Calu3 (cell line): ENCODE measurements around the gene ACAP3. TPM values are rescaled to one million over a fixed set of nuclear protein-coding genes. Genes with fewer than 3 reads are reported as not detected.

Source experiments
- BruUV-seq: library from RNA; stranded (reverse); fragments of 400-500 nt; replicated peaks from 2 replicates; lab custom pipeline; 2021; lab: Mats Ljungman, UMichigan
- CTCF ChIA-PET: fragments of 300-600 bp; sonication (Branson Sonifier 250); formaldehyde crosslinking; loops from one replicate; lab custom pipeline; 2022; ENCODE audit warnings: antibody characterized with exemption; lab: Charles Lee
- DNase-seq: peaks from one replicate; pipeline ENCODE4 v3.0.0; 2022
- H3K27ac Mint-ChIP-seq: one replicate; pipeline ENCODE4 v1.8.0; 2022; ENCODE audit warnings: mixed read lengths; ENCODE audit not compliant: unreplicated experiment
- H3K27me3 Mint-ChIP-seq: one replicate; pipeline ENCODE4 v1.8.0; 2022; ENCODE audit warnings: mixed read lengths; ENCODE audit not compliant: unreplicated experiment
- H3K36me3 Mint-ChIP-seq: one replicate; pipeline ENCODE4 v1.8.0; 2022; ENCODE audit warnings: mild to moderate bottlenecking, moderate library complexity, mixed read lengths; ENCODE audit not compliant: insufficient read depth, unreplicated experiment
- H3K4me1 Mint-ChIP-seq: one replicate; pipeline ENCODE4 v1.8.0; 2022; ENCODE audit warnings: mild to moderate bottlenecking, low read depth, mixed read lengths; ENCODE audit not compliant: unreplicated experiment
- H3K4me3 Mint-ChIP-seq: one replicate; pipeline ENCODE4 v1.8.0; 2022; ENCODE audit warnings: mild to moderate bottlenecking, low read depth, moderate library complexity, mixed read lengths; ENCODE audit not compliant: unreplicated experiment
- H3K9me3 Mint-ChIP-seq: one replicate; pipeline ENCODE4 v1.8.0; 2022; ENCODE audit warnings: low read depth, mixed read lengths; ENCODE audit not compliant: unreplicated experiment
- CTCF ChIP-seq: fragments of 200-600 bp; IDR thresholded peaks from one replicate; pipeline ENCODE4 v1.8.0; 2022; ENCODE audit warnings: antibody characterized with exemption; ENCODE audit not compliant: unreplicated experiment
- intact Hi-C: fragments of 100-400 bp; cut with micrococcal nuclease; formaldehyde crosslinking; loops from one replicate; pipeline ENCODE4 v1.10.0; 2022; ENCODE audit not compliant: unreplicated experiment
- total RNA-seq: library from RNA; stranded (reverse); gene quantifications from 2 replicates; pipeline ENCODE4 v1.2.3, GENCODE V29; 2022

ACAP3 gene
- total RNA-seq, 1 experiment from 2014 or later = 41.1 TPM

- TF ChIP-seq CTCF = no peak
Measured at GRCh38 chr1:1338278-1338677, 30.5 kb upstream of the ACAP3 start.

GRCh38 chr1:1337793-1338147 is 30.0 kb upstream of the ACAP3 start:
- Mint-ChIP-seq H3K4me3 (no peak overlapping the region), H3K4me1 (peaks cover 4% of the 10 kb centered on the region), H3K9me3 (no peaks in the 10 kb centered on the region), H3K36me3 (peaks cover 54% of the 10 kb centered on the region), H3K27ac (no peak overlapping the region), H3K27me3 (no peaks in the 10 kb centered on the region)
- BruUV-seq = no TSS peak
- CTCF ChIA-PET = no interaction called here
- no peak for TF ChIP-seq CTCF
- DNase-seq = no peak
- intact Hi-C loops = no loop called here

More at GRCh38 chr1:1338278-1338677, 30.5 kb upstream of the ACAP3 start:
- Mint-ChIP-seq H3K9me3 (no peaks in the 10 kb centered on the region), H3K4me3 (no peak overlapping the region), H3K27me3 (no peaks in the 10 kb centered on the region), H3K27ac (no peak overlapping the region), H3K36me3 (peaks cover 52% of the 10 kb centered on the region), H3K4me1 (peaks cover 9% of the 10 kb centered on the region)
- no peak for DNase-seq
- CTCF ChIA-PET = no interaction called here
- BruUV-seq = no TSS peak
- intact Hi-C loops = no loop called here

GRCh38 chr1:1336931-1337792 is 29.4 kb upstream of the ACAP3 start:
- no peak overlapping the region for H3K27ac Mint-ChIP-seq
- H3K36me3 Mint-ChIP-seq = peaks cover 60% of the 10 kb centered on the region
- no peaks in the 10 kb centered on the region for H3K9me3 Mint-ChIP-seq
- CTCF ChIA-PET = no interaction called here
- BruUV-seq = no TSS peak
- DNase-seq = no peak
- no peaks in the 10 kb centered on the region for H3K27me3 Mint-ChIP-seq
- TF ChIP-seq CTCF = no peak
- H3K4me1 Mint-ChIP-seq = no peaks in the 10 kb centered on the region
- no peak overlapping the region for H3K4me3 Mint-ChIP-seq
- intact Hi-C loops = no loop called here

- Mint-ChIP-seq H3K36me3 (peaks cover 57% of the 10 kb centered on the region), H3K27me3 (no peaks in the 10 kb centered on the region), H3K4me3 (no peak overlapping the region), H3K9me3 (no peaks in the 10 kb centered on the region), H3K27ac (no peak overlapping the region), H3K4me1 (no peaks in the 10 kb centered on the region)
- no peak for TF ChIP-seq CTCF
- CTCF ChIA-PET = interaction anchor here (0.5 kb wide), 1 partner anchor 63 kb away, joined by 3 read pairs; the partner anchor contains the start of gene UBE2J2
- intact Hi-C loops = no loop called here
- BruUV-seq = no TSS peak
- no peak for DNase-seq
Measured at GRCh38 chr1:1336446-1336845, 28.7 kb upstream of the ACAP3 start.
